ENCODE measurements around the gene PUM2. TPM values are rescaled to one million over a fixed set of nuclear protein-coding genes. Genes with fewer than 3 reads are reported as not detected.

PUM2 gene
- total and polyA plus RNA-seq, 2 of the 13 experiments (the other 11 are each of a cell fraction or from before 2014, with no cell fraction given): 69.6 to 69.8 TPM

- TF ChIP-seq, protein P1, sequence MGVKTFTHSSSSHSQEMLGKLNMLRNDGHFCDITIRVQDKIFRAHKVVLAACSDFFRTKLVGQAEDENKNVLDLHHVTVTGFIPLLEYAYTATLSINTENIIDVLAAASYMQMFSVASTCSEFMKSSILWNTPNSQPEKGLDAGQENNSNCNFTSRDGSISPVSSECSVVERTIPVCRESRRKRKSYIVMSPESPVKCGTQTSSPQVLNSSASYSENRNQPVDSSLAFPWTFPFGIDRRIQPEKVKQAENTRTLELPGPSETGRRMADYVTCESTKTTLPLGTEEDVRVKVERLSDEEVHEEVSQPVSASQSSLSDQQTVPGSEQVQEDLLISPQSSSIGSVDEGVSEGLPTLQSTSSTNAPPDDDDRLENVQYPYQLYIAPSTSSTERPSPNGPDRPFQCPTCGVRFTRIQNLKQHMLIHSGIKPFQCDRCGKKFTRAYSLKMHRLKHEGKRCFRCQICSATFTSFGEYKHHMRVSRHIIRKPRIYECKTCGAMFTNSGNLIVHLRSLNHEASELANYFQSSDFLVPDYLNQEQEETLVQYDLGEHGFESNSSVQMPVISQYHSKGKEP (CRISPR knock-in tag; IDR thresholded peaks at IDR 0.05): no peak
- TF ChIP-seq FOXO4 (CRISPR knock-in tag; conservative IDR thresholded peaks at IDR 0.05) (0 out of 2 replicates have a peak, but pooled peaks have one; percentile 36), NFIB (CRISPR knock-in tag; IDR thresholded peaks at IDR 0.05; ENCODE audit: borderline replicate concordance) (no peak), ZNF430 (CRISPR knock-in tag; IDR thresholded peaks at IDR 0.05) (no peak), ZNF143 (CRISPR knock-in tag; IDR thresholded peaks at IDR 0.05) (no peak), SETDB1 (CRISPR knock-in tag; IDR thresholded peaks at IDR 0.05; ENCODE audit: borderline replicate concordance) (no peak), FOSL2 (CRISPR knock-in tag; IDR thresholded peaks at IDR 0.05) (peak; percentile 45; the same call in 1 of the 2 replicates), GMEB2 (CRISPR knock-in tag; IDR thresholded peaks at IDR 0.05; ENCODE audit: low read depth) (no peak), CREM (IDR thresholded peaks at IDR 0.05) (0 out of 2 replicates have a peak, but pooled peaks have one; percentile 6), CREM (CRISPR knock-in tag; IDR thresholded peaks at IDR 0.05) (no peak)
- TF ChIP-seq, protein P2, sequence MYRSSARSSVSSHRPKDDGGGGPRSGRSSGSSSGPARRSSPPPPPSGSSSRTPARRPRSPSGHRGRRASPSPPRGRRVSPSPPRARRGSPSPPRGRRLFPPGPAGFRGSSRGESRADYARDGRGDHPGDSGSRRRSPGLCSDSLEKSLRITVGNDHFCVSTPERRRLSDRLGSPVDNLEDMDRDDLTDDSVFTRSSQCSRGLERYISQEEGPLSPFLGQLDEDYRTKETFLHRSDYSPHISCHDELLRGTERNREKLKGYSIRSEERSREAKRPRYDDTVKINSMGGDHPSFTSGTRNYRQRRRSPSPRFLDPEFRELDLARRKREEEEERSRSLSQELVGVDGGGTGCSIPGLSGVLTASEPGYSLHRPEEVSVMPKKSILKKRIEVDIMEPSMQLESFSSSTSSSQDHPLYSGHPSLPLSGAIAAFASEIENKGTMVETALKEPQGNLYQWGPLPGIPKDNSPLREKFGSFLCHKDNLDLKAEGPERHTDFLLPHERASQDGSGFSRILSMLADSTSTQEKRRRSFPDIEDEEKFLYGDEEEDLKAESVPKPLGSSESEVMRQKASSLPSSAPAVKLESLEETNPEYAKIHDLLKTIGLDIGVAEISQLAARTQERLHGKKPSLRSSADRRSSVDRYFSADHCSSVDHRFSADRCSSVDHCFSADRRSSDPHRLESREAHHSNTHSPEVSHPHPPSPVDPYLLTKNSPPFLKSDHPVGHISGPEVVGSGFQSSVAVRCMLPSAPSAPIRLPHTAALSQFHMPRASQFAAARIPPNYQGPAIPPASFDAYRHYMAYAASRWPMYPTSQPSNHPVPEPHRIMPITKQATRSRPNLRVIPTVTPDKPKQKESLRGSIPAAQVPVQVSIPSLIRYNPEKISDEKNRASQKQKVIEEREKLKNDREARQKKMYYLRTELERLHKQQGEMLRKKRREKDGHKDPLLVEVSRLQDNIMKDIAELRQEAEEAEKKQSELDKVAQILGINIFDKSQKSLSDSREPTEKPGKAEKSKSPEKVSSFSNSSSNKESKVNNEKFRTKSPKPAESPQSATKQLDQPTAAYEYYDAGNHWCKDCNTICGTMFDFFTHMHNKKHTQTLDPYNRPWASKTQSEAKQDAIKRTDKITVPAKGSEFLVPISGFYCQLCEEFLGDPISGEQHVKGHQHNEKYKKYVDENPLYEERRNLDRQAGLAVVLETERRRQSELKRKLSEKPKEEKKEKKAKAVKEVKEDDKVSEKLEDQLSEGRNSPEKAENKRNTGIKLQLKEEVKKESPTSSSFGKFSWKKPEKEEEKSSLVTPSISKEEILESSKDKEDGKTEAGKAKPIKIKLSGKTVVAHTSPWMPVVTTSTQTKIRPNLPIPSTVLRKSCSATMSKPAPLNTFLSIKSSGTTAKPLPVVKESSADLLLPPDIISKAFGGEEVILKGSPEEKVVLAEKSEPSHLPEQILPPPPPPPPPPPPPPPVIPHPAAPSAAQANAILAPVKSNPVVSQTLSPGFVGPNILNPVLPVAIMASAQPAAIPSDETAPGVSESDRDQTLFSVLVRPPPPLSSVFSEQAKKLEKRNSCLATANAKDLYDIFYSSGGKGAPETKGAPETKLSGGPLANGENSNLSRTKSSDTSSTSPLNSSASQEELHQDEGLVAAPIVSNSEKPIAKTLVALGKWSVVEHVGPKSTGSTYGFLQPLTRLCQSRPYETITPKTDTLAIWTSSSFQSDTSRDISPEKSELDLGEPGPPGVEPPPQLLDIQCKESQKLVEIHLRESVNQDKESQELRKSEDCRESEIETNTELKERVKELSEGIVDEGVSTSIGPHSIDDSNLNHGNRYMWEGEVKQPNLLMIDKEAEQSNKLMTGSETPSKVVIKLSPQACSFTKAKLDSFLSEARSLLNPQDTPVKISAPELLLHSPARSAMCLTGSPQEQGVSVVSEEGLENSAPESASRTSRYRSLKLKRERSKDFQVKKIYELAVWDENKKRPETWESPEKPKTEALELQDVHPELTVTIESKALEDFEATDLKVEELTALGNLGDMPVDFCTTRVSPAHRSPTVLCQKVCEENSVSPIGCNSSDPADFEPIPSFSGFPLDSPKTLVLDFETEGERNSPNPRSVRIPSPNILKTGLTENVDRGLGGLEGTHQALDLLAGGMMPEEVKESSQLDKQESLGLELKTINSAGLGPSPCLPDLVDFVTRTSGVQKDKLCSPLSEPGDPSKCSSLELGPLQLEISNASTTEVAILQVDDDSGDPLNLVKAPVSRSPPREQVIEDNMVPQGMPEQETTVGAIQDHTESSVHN (CRISPR knock-in tag; IDR thresholded peaks at IDR 0.05): no peak
Measured at GRCh38 chr2:20382965-20383810, 32.5 kb upstream of the PUM2 start (continued).
